HepG2 (cell line): ENCODE measurements around the gene TOMM20. TPM values are rescaled to one million over a fixed set of nuclear protein-coding genes. Genes with fewer than 3 reads are reported as not detected.
A peak's percentile ranks its signal among the peaks of the same experiment; 100 is the strongest.

Source experiments
- ATF6 ChIP-seq: sonication (generic); formaldehyde crosslinking; conservative IDR thresholded peaks from 2 replicates; pipeline ENCODE4 v1.4.0; 2020; ENCODE audit warnings: missing genetic modification reagents
- HDAC2 ChIP-seq: sonication (generic); formaldehyde crosslinking; IDR thresholded peaks from 2 replicates; pipeline ENCODE4 v1.4.0; 2020; ENCODE audit warnings: missing genetic modification reagents
- HOXD1 ChIP-seq: sonication (generic); formaldehyde crosslinking; IDR thresholded peaks from 2 replicates; pipeline ENCODE4 v1.5.0; 2020; ENCODE audit warnings: missing genetic modification reagents
- MLLT10 ChIP-seq: sonication (generic); formaldehyde crosslinking; IDR thresholded peaks from 2 replicates; pipeline ENCODE4 v1.4.0; 2020; ENCODE audit warnings: missing genetic modification reagents
- NR2F1 ChIP-seq, 2 experiments: fragments of 450-650 bp in 1 of 2; formaldehyde crosslinking in 1 of 2; IDR thresholded peaks; 2 replicates each; pipeline versions ENCODE4 v1.5.0 to v1.6.1; 2016 to 2020; ENCODE audit warnings: mild to moderate bottlenecking in 1 of 2, missing compliant biosample characterization in 1 of 2, missing genetic modification reagents in 1 of 2, moderate library complexity in 1 of 2
- PBX2 ChIP-seq: IDR thresholded peaks from 2 replicates; pipeline ENCODE4 v1.6.1; 2016; ENCODE audit warnings: control low read depth
- SALL1 ChIP-seq: sonication (generic); formaldehyde crosslinking; IDR thresholded peaks from 2 replicates; pipeline ENCODE4 v1.8.0; 2022; ENCODE audit warnings: mild to moderate bottlenecking, missing genetic modification reagents
- ZBTB21 ChIP-seq: sonication (generic); formaldehyde crosslinking; IDR thresholded peaks from 2 replicates; pipeline ENCODE4 v1.4.0; 2020; ENCODE audit warnings: missing genetic modification reagents
- ZNF142 ChIP-seq: sonication (generic); formaldehyde crosslinking; IDR thresholded peaks from 2 replicates; pipeline ENCODE4 v1.4.0; 2020; ENCODE audit warnings: missing genetic modification reagents
- ZNF280B ChIP-seq: sonication (generic); formaldehyde crosslinking; IDR thresholded peaks from 2 replicates; pipeline ENCODE4 v1.5.0; 2020; ENCODE audit warnings: missing genetic modification reagents, mild to moderate bottlenecking, borderline replicate concordance
- ZNF362 ChIP-seq: sonication (generic); formaldehyde crosslinking; IDR thresholded peaks from 2 replicates; pipeline ENCODE4 v1.4.0; 2020; ENCODE audit warnings: missing genetic modification reagents, mild to moderate bottlenecking, borderline replicate concordance
- ZNF564 ChIP-seq: sonication (generic); formaldehyde crosslinking; IDR thresholded peaks from 2 replicates; pipeline ENCODE4 v1.8.1; 2023; ENCODE audit warnings: mild to moderate bottlenecking, missing genetic modification reagents
- ZNF747 ChIP-seq: sonication (generic); formaldehyde crosslinking; IDR thresholded peaks from 2 replicates; pipeline ENCODE4 v1.8.1; 2023; ENCODE audit warnings: missing genetic modification reagents, mild to moderate bottlenecking, borderline replicate concordance
- ZNF775 ChIP-seq: sonication (generic); formaldehyde crosslinking; IDR thresholded peaks from 2 replicates; pipeline ENCODE4 v1.4.0; 2020; ENCODE audit warnings: missing genetic modification reagents, mild to moderate bottlenecking, moderate library complexity, borderline replicate concordance
- ZNF784 ChIP-seq: sonication (generic); formaldehyde crosslinking; IDR thresholded peaks from 2 replicates; pipeline ENCODE4 v1.5.1; 2020; ENCODE audit warnings: missing genetic modification reagents, mild to moderate bottlenecking, borderline replicate concordance
- polyA plus RNA-seq, 8 experiments: library from polyadenylated mRNA; depleted of rRNA in 3 of 8; stranded (reverse) in 7 of 8; unstranded in 1 of 8; fragments of >200 nt; fragmentation: Illumina TruSeq in 4 of 8; extraction: Trizol in 4 of 8; gene quantifications; 2 replicates each; pipeline versions ENCODE4 v1.2.1 to v1.2.3, GENCODE V29; 2011 to 2016; ENCODE audit warnings: low read depth in 4 of 8, missing spikeins in 1 of 8, mixed read lengths in 1 of 8; ENCODE audit not compliant: insufficient read depth in 1 of 8
- total RNA-seq, 5 experiments: library from RNA; depleted of rRNA; stranded (reverse); fragments of >200 nt; fragmentation: Illumina TruSeq; extraction: Trizol; gene quantifications; 2 replicates each; pipeline ENCODE4 v1.2.3, GENCODE V29; 2016; ENCODE audit warnings: low read depth in 1 of 5

TOMM20 gene
- total and polyA plus RNA-seq, 2 of the 13 experiments (the other 11 are each of a cell fraction or from before 2014, with no cell fraction given), result 153 to 376 TPM

GRCh38 chr1:235075048-235075776 lies 53.4 kb downstream of the TOMM20 start (continued):
- 0 out of 2 replicates have a peak, but pooled peaks have one; percentile 16 for TF ChIP-seq ZBTB21 (CRISPR knock-in tag)
- TF ChIP-seq HDAC2 (CRISPR knock-in tag), result peak; percentile 72
- TF ChIP-seq ZNF747 (CRISPR knock-in tag), result no peak
- TF ChIP-seq HOXD1 (CRISPR knock-in tag), result no peak
- no peak for TF ChIP-seq MLLT10 (CRISPR knock-in tag)
- no peak for TF ChIP-seq NR2F1 (CRISPR knock-in tag; IDR thresholded peaks at IDR 0.05)
- TF ChIP-seq ZNF564 (CRISPR knock-in tag), result no peak
- TF ChIP-seq ZNF280B (CRISPR knock-in tag), result no peak
- no peak; the same call in 1 of the 2 replicates for TF ChIP-seq ZNF784 (CRISPR knock-in tag)
- TF ChIP-seq ATF6 (CRISPR knock-in tag), result no peak
- TF ChIP-seq PBX2 (CRISPR knock-in tag), result no peak
- 0 out of 2 replicates have a peak, but pooled peaks have one; percentile 34 for TF ChIP-seq ZNF142 (CRISPR knock-in tag)
- TF ChIP-seq ZNF775, result no peak
- peak; percentile 67; the same call in 1 of the 2 replicates for TF ChIP-seq SALL1 (CRISPR knock-in tag)
- no peak; the same call in 1 of the 2 replicates for TF ChIP-seq ZNF362
